Measurements from ENCODE around the gene EXOC6B. TPM values are rescaled to one million over a fixed set of nuclear protein-coding genes. Genes with fewer than 3 reads are reported as not detected.

Gene EXOC6B
- total and polyA plus RNA-seq, 3 donors from 2014 or later = 27.7 to 45.2 (median 31.7) TPM

- no peak for DNase-seq
- H3K9me3 ChIP-seq = no peaks in the 10 kb centered on the region
- no peaks in the 10 kb centered on the region for H3K36me3 ChIP-seq (ENCODE audit: low read depth, missing control alignments)
- H3K27me3 ChIP-seq = no peaks in the 10 kb centered on the region
- WGBS, 2 donors = 86 to 87% methylated on average over 1 of the region's 1 CpG
- no peak overlapping the region for H3K4me3 ChIP-seq
- H3K27ac ChIP-seq = no peak overlapping the region
- TF ChIP-seq CTCF (IDR thresholded peaks at IDR 0.05) = no peak
- no peak for TF ChIP-seq POLR2A (IDR thresholded peaks at IDR 0.05)
- intact Hi-C loops (cut with DNase I; ENCODE audit: low total_unique reads) = no loop called here
- no peaks in the 10 kb centered on the region for H3K4me1 ChIP-seq
These were observed 430.7 kb downstream of the EXOC6B start for GRCh38 chr2:72395096-72395495.

DNA sequence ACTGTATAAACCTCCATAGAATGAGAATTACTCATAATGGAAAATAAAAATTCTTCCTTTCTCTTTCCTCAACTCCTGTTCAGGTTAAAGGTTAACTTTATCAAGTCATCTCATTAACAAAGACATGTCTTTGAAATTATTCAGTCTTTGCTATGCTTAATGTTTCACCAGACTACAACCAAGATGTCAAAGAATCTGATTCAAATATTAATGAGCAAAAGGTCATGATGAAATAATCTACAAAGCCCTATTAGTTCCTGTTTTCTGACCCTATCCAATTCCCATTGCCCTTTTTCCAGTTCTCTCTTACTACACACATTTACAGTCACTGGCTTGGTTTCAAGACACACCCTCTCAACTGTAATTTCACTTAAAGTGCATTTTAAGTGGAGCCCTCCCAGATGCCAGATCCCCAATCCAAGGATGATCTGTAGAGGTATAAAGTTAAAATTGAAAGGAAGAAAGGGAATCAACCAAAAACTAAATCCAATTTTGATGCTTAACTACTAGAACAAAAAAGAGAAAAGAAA, 431.2 kb downstream of the EXOC6B start:
- TF ChIP-seq POLR2A (IDR thresholded peaks at IDR 0.05) = no peak
- no peak for TF ChIP-seq CTCF (IDR thresholded peaks at IDR 0.05)
- intact Hi-C loops (cut with DNase I; ENCODE audit: low total_unique reads) = no loop called here
- no peaks in the 10 kb centered on the region for H3K36me3 ChIP-seq (ENCODE audit: low read depth, missing control alignments)
- no peak overlapping the region for H3K4me3 ChIP-seq
- H3K9me3 ChIP-seq = no peaks in the 10 kb centered on the region
- no peaks in the 10 kb centered on the region for H3K27me3 ChIP-seq
- DNase-seq = no peak
- no peak overlapping the region for H3K27ac ChIP-seq
- H3K4me1 ChIP-seq = no peaks in the 10 kb centered on the region

GRCh38 chr2:72389447-72389846, 436.4 kb downstream of the EXOC6B start:
- Histone ChIP-seq H3K4me3 (no peak overlapping the region), H3K9me3 (no peaks in the 10 kb centered on the region), H3K36me3 (ENCODE audit: low read depth, missing control alignments) (no peaks in the 10 kb centered on the region), H3K4me1 (no peaks in the 10 kb centered on the region), H3K27me3 (no peaks in the 10 kb centered on the region), H3K27ac (no peak overlapping the region)
- intact Hi-C loops (cut with DNase I; ENCODE audit: low total_unique reads) = no loop called here
- WGBS, 2 donors = 92 to 93% methylated on average over 2 of the region's 2 CpGs
- TF ChIP-seq POLR2A (IDR thresholded peaks at IDR 0.05) = no peak
- no peak for TF ChIP-seq CTCF (IDR thresholded peaks at IDR 0.05)
- no peak for DNase-seq

- 92 to 94% methylated on average over 1 of the region's 1 CpG for WGBS, 2 donors
- H3K9me3 ChIP-seq = no peaks in the 10 kb centered on the region
These were observed 437.6 kb downstream of the EXOC6B start for GRCh38 chr2:72388263-72388662.

More at GRCh38 chr2:72388263-72388662, 437.6 kb downstream of the EXOC6B start:
- no peak for DNase-seq
- Histone ChIP-seq H3K36me3 (ENCODE audit: low read depth, missing control alignments) (no peaks in the 10 kb centered on the region), H3K4me1 (no peaks in the 10 kb centered on the region), H3K27ac (no peak overlapping the region), H3K4me3 (no peak overlapping the region), H3K27me3 (no peaks in the 10 kb centered on the region)
- intact Hi-C loops (cut with DNase I; ENCODE audit: low total_unique reads) = no loop called here
- TF ChIP-seq CTCF (IDR thresholded peaks at IDR 0.05) (no peak), POLR2A (IDR thresholded peaks at IDR 0.05) (no peak)
